SK-MEL-5 (cell line): ENCODE data around the gene POU4F1. TPM values are rescaled to one million over a fixed set of nuclear protein-coding genes. Genes with fewer than 3 reads are reported as not detected.

Source experiments
- total RNA-seq: library from RNA; depleted of rRNA; stranded (reverse); fragments of >200 nt; shearing (Covaris generic); gene quantifications from 2 replicates; pipeline ENCODE4 v1.2.3, GENCODE V29; 2014; rRNA removed

The POU4F1 gene
- total RNA-seq, 1 experiment from 2014 or later, result 0.85 TPM

Other genes with a start within 250 kb of the POU4F1 start
- gene OBI1, start 55.6 kb upstream of the POU4F1 start, total RNA-seq, result 21.8 and 24.2 TPM in 2 replicates